OCI-LY7 (cell line): ENCODE data around the gene XAGE3.
"Not testable (repeated sequence)": the region's sequence is repeated elsewhere in the genome, so short reads cannot be mapped to it uniquely, and the experiment has no call there.

Source experiments
- CTCF ChIP-seq: fragments of 200-600 bp; sonication (generic); conservative IDR thresholded peaks from 2 replicates; pipeline ENCODE4 v1.5.1; 2014; ENCODE audit warnings: mild to moderate bottlenecking, antibody characterized with exemption, low read length, moderate library complexity, mixed read lengths
- EZH2phosphoT487 ChIP-seq: fragments of 200-600 bp; sonication (generic); IDR thresholded peaks from 2 replicates; pipeline ENCODE4 v1.6.1; 2018; ENCODE audit warnings: low read depth, borderline replicate concordance, mild to moderate bottlenecking, mixed run types, antibody characterized with exemption, low read length, moderate library complexity, mixed read lengths

GRCh38 chrX:52856991-52857525, 10.8 kb downstream of the XAGE3 start:
- TF ChIP-seq CTCF, EZH2phosphoT487: not testable (repeated sequence)
